ENCODE data around the gene SNAI1.

DNA sequence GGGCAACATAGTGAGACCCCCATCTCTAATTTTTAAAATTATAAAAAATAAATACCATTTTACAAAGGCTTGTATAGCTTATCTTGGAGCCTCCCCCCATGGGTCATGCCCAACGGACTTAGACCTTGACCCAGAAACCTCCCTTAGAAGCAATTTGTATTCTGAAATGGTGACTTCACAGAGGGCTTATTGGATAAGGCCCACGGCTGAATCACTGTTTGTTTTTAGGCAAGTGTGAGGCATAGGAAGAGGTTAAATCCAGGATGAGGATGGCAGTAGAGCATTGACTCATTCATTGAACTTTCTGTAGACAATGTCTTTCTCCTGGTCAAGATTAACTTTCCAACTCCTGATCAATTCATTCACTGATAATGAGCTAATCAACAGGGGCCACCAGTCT lies 6.2 kb upstream of the SNAI1 start:
- no peak for TF ChIP-seq ZNF274 (IDR thresholded peaks at IDR 0.05; ENCODE audit: low read depth, low read length)
- TF ChIP-seq YY1 (IDR thresholded peaks at IDR 0.05; ENCODE audit: insufficient read depth, insufficient read length): no peak
